Peyer's patch (tissue), 4 donors: ENCODE data around the gene UBE2Q2.

Experiments
- POLR2A ChIP-seq, 2 donors: fragments of 450-650 bp; IDR thresholded peaks; one replicate each; pipeline ENCODE4 v1.5.1; 2017; ENCODE audit warnings: antibody characterized with exemption in 2 of 2, mild to moderate bottlenecking in 2 of 2, moderate library complexity in 2 of 2
- TF ChIP-seq, protein P1 (sequence below), 6 experiments: fragments of 450-650 bp in 4 of 6; fragments of 200-600 bp in 2 of 6; sonication (generic) in 1 of 6; IDR thresholded peaks; one replicate each; pipeline ENCODE4 v1.5.1; 2017 to 2019; ENCODE audit warnings: antibody characterized with exemption in 6 of 6, mild to moderate bottlenecking in 3 of 6, moderate library complexity in 1 of 6

- TF ChIP-seq, protein P1, sequence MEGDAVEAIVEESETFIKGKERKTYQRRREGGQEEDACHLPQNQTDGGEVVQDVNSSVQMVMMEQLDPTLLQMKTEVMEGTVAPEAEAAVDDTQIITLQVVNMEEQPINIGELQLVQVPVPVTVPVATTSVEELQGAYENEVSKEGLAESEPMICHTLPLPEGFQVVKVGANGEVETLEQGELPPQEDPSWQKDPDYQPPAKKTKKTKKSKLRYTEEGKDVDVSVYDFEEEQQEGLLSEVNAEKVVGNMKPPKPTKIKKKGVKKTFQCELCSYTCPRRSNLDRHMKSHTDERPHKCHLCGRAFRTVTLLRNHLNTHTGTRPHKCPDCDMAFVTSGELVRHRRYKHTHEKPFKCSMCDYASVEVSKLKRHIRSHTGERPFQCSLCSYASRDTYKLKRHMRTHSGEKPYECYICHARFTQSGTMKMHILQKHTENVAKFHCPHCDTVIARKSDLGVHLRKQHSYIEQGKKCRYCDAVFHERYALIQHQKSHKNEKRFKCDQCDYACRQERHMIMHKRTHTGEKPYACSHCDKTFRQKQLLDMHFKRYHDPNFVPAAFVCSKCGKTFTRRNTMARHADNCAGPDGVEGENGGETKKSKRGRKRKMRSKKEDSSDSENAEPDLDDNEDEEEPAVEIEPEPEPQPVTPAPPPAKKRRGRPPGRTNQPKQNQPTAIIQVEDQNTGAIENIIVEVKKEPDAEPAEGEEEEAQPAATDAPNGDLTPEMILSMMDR (IDR thresholded peaks at IDR 0.05) = no peak
- TF ChIP-seq POLR2A (IDR thresholded peaks at IDR 0.05) = no peak
These were observed 40.8 kb downstream of the UBE2Q2 start for GRCh38 chr15:75884041-75884440.
